Activated CD8-positive, alpha-beta memory T cell treated with anti-CD3 and anti-CD28 coated beads for 48 hours (primary cell): ENCODE measurements around the gene ZBP1.

Experiments used
- DNase-seq, 3 experiments: peaks; one replicate each; pipeline ENCODE4 v3.0.0-alpha.2; 2020; ENCODE audit warnings: low read depth in 2 of 3, low spot score in 2 of 3

Gene ZBP1, protein sequence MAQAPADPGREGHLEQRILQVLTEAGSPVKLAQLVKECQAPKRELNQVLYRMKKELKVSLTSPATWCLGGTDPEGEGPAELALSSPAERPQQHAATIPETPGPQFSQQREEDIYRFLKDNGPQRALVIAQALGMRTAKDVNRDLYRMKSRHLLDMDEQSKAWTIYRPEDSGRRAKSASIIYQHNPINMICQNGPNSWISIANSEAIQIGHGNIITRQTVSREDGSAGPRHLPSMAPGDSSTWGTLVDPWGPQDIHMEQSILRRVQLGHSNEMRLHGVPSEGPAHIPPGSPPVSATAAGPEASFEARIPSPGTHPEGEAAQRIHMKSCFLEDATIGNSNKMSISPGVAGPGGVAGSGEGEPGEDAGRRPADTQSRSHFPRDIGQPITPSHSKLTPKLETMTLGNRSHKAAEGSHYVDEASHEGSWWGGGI

GRCh38 chr20:57620274-57620990 lies at the start of gene ZBP1:
Gene ZBP1, minus strand, starts transcription at chr20:57620426. Its CDS starts 131 bp downstream, at chr20:57620295.
- no peak for DNase-seq

DNA sequence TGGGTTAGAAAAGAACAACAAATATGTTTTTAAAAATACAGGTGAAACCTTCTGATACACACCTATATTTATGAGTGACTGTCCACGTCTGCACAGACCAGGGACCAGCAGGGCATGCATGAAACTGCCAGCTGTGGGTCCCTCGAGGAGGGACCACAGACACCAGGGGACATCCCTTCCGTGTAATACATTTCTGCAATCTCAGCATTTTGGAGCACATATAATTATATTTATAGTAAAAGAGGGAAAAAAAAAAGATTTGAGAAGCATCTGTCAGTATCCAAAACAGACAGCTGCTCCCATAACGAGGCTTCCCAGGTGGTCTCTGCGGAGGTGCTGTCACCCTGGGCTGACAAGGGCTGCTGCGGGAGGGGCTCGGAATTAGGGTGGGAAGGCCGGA lies 49.4 kb upstream of the ZBP1 start:
- DNase-seq, result no peak

DNA sequence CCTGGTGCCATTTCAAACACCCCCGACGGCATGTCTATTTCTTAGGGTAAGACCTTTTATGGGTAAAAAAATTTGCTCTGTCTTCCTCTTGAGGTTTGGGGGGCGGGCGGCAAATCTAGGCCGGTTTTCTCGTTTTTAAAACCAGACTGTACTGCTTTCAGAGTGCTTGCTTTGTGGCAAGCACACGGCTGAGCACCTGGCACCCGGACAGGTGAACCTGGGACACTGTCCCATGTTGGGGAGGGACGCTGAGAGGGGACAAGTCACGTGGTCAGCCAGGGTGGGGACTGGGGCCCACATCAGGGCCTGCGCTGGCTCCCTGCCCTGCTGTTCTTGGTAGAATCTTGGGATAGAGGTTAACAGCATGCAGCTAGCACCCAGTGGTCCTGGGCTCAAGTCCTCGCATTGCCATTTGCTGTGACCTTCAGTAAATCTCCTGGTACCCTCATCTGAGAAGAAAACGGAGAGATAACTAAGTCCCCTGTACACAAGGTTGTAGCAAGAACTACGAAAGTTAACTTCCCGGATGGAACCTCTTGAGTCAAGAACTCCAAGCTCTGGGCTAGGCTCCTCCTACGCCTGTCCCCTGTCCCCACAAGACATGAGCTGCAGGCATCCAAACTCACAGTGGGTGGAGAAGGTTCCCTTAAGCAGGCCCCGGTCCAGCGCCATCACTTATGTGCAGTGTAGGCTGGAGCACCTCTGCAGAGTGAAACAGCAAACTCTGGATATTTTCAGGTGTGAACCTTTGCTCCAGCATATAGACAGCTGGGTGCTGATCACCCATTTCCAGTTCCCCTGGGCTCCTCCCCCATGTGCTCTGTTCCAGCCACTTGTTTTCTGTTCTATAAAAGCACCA lies 47.9 kb upstream of the ZBP1 start:
- no peak for DNase-seq

DNA sequence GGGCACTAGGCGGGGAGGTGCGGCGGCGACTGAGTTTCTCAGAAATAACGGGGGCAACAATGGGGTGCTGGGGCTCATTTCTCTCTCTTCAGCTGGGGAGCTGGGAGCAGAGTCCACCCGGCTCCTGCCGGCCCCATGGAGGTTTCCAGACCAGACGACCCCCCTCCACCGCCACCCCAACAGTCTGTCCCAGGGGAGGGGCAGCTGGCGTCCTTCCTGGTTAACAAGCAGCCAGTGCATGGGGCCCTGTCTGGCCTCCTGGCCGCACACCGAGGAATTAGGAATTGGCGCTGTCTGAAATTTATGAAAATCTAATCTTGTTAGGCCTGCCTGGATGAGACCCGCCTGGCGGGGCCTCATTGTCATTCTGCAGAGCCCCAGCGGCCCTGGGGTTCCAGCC lies 47.2 kb upstream of the ZBP1 start:
- DNase-seq, result no peak

DNA sequence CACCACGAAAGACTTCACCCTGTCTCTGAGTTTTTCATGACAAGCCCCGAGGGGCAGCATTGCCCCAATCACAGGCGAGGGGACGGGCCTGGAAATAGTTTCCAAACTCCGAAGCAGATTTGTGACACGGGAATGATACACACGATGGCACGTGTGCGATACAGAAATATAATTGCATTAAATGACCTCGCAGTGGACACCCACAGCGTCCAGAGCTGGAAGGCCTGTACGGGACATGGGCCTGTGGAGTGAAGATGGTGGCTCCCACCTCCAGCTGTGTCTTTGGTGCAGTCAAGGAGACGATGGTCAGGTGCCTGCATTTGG lies 46.6 kb upstream of the ZBP1 start:
- DNase-seq, result no peak

- DNase-seq, result no peak
Measured at GRCh38 chr20:57666106-57666833, 46.0 kb upstream of the ZBP1 start.

- no peak for DNase-seq
Measured at GRCh38 chr20:57665589-57665971, 45.4 kb upstream of the ZBP1 start.

- no peak for DNase-seq
Measured at GRCh38 chr20:57664924-57665588, 44.8 kb upstream of the ZBP1 start.

DNA sequence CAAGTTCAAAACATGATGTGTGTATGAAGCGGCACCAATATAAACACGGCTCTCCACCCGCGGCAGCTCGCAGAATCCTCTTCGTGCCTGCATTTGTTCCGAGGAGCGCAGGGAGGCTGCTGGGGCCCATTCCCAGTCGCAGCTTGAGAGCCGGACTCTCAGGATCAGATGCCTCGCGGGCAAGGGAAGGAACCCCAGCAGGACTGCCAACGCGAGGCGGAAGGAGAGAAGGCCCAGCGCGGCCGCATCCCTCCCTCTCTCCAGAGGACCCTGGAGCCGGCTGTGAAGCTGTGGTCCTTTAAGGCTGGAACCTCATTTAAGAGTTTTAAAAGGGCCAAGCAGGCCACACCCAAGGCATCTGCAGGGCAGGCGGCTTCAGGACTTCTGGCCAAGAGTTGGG lies 44.2 kb upstream of the ZBP1 start:
- DNase-seq, result no peak

- no peak for DNase-seq
Measured at GRCh38 chr20:57663681-57664451, 43.6 kb upstream of the ZBP1 start.

GRCh38 chr20:57663241-57663640 lies 43.0 kb upstream of the ZBP1 start:
- no peak for DNase-seq

DNA sequence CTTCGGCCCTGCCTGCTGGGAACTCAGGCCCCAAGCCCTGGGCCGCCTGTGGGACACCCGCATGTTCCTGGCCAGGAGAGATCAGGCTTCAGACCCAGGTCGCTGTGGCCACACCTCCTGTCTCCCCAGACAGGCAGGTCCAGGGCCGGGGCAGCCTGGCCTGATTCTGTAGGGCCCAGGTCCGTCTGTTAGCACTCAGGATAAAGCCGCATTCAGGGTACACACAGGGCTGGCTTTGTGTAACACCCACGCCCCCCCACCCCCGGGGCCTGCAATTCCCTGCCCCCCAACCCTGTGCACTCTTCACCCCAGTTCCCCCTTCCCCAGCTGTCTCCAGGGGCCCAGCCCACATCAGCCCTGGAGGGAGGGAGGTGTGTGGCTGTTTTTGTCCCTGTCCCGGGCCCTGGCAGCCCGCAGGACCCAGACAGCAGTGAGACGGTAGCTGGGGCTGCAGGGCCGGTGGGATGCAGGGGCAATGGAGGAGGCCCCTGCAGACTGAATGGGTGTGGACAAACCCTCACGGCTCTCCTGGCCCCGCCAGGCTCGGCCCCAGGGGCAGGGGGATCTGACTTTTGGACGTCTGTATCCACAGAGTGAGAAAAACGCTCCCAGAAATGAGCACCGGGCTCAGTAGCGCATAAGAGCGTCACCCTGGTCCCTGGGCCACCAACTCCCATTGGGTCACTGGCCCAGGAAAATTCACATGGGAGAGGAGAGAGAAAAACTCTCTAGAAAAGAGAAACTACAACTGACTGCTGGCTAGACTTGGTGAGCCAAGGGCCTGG lies 42.4 kb upstream of the ZBP1 start:
- no peak for DNase-seq

DNA sequence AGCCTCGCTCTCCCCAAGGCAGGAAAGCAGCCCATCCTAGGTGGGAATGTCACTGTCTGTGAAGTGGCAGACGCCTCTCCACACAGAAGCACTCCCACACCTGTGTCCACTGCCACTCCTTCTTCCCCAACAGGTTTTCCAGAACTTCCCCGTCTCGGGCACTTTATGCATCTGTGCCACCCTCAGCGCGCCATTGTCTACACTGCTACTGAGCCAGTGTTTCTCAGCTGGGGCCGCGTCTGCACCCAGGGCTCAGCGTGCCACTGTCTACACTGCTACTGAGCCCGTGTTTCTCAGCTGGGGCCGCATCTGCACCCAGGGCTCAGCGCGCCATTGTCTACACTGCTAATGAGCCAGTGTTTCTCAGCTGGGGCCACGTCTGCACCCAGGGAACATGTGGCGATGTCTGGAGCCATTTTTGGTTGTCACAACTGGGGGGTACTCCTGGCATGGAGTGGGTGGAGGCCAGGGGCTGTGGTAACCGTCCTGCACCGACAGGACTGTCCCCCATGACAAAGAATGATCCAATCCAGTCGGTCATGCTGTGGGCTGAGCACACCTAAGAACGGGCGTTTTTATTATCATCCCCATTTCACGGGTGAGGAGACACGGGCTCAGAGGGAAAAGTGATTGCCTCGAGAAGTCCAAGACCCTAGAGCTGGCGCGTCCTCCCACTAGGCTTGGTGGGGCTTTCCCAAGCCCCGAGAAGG lies 41.7 kb upstream of the ZBP1 start:
- no peak for DNase-seq

GRCh38 chr20:57660922-57661745 lies 40.9 kb upstream of the ZBP1 start:
- DNase-seq, result no peak

- no peak for DNase-seq
Measured at GRCh38 chr20:57660181-57660921, 40.1 kb upstream of the ZBP1 start.

DNA sequence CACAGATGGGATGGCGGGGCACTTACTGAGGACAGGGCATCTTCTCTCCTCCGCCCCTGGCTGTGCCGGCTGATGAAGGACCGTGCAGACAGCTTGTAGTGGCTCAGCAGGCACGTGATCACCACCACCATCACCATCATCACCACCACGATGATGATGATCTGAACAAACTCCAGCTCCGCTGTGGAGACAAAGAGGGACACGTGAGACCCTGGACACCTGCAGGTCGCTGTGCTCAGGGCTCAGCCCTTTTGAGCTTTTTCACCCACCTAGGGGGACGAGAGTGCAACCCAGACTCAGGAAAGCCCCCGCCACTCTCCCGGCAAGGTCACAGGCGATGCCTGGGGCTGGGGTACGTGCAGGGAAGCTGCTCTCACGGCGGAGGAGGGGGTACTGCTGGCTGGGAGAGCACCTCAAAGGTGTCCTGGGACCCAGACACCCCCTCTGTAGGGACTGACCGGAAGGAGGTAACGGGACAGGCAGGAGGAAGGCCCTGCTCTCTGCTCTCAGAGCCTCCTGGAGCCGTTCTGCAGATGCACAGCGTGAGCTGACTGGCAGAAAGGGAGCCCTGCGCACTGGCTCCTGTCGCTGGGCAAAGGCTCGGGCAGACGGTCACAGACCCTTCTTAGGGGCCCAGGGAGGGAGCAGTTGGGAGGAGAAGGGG lies 39.4 kb upstream of the ZBP1 start:
- no peak for DNase-seq
